ENCODE results near the gene BHLHE41. TPM values are rescaled to one million over a fixed set of nuclear protein-coding genes. Genes with fewer than 3 reads are reported as not detected.

The BHLHE41 gene
- total and polyA plus RNA-seq, 4 donors: 0.17 to 0.29 (median 0.23) TPM; not detected in 1

- Histone ChIP-seq H3K4me1 (ENCODE audit: control insufficient read depth in 4 of 4, insufficient read depth in 4 of 4, low read length in 3 of 4) (peaks cover 6 to 17% (median 11%) of the 10 kb centered on the region in 4 donors), H3K27me3 (ENCODE audit: control insufficient read depth in 4 of 4, insufficient read depth in 4 of 4, low read length in 3 of 4) (no peaks in the 10 kb centered on the region), H3K9ac (ENCODE audit: low read depth in 1 of 2, low read length in 2 of 2) (no peak overlapping the region), H3K27ac (ENCODE audit: low read depth in 1 of 2, low read length in 2 of 2) (no peak overlapping the region), H3K9me3 (ENCODE audit: control insufficient read depth in 4 of 4, low read length in 3 of 4) (no peaks in the 10 kb centered on the region), H3K4me3 (ENCODE audit: low read depth in 1 of 3, low read length in 3 of 3) (no peak overlapping the region), H3K36me3 (ENCODE audit: control insufficient read depth in 4 of 4, insufficient read depth in 3 of 4, low read depth in 1 of 4, low read length in 3 of 4) (no peaks in the 10 kb centered on the region)
- no peak for TF ChIP-seq CTCF (IDR thresholded peaks at IDR 0.05; ENCODE audit: low read depth, low read length, missing input control)
- no peak for TF ChIP-seq GABPA (IDR thresholded peaks at IDR 0.05 in 1 of 2, conservative IDR thresholded peaks at IDR 0.05 in 1 of 2)
- no peak for TF ChIP-seq HNF4G (IDR thresholded peaks at IDR 0.05)
- TF ChIP-seq REST (IDR thresholded peaks at IDR 0.05): no peak
- no peak for TF ChIP-seq EGR1 (IDR thresholded peaks at IDR 0.05; ENCODE audit: low read depth in 2 of 2)
- no peak for TF ChIP-seq MAX (IDR thresholded peaks at IDR 0.05)
- TF ChIP-seq TAF1 (conservative IDR thresholded peaks at IDR 0.05): no peak
- TF ChIP-seq RAD21 (IDR thresholded peaks at IDR 0.05): no peak
- TF ChIP-seq HNF4A (conservative IDR thresholded peaks at IDR 0.05): no peak
- no peak for TF ChIP-seq YY1 (IDR thresholded peaks at IDR 0.05)
- 86% methylated on average over 6 of the region's 6 CpGs for WGBS
- DNase-seq (ENCODE audit: low spot score): no peak
Measured at GRCh38 chr12:26112232-26112631, 12.6 kb downstream of the BHLHE41 start.

GRCh38 chr12:26109343-26109881, 15.4 kb downstream of the BHLHE41 start:
- TF ChIP-seq TAF1 (conservative IDR thresholded peaks at IDR 0.05) (no peak), JUND (IDR thresholded peaks at IDR 0.05) (no peak), YY1 (IDR thresholded peaks at IDR 0.05) (no peak), ZBTB33 (IDR thresholded peaks at IDR 0.05) (no peak), FOXA2 (IDR thresholded peaks at IDR 0.05) (no peak), ATF3 (IDR thresholded peaks at IDR 0.05) (no peak)
- H3K9me3 ChIP-seq (ENCODE audit: control insufficient read depth in 4 of 4, low read length in 3 of 4): no peaks in the 10 kb centered on the region
- no peak overlapping the region for H3K27ac ChIP-seq (ENCODE audit: low read depth in 1 of 2, low read length in 2 of 2)
- no peaks in the 10 kb centered on the region for H3K36me3 ChIP-seq (ENCODE audit: control insufficient read depth in 4 of 4, insufficient read depth in 3 of 4, low read depth in 1 of 4, low read length in 3 of 4)
- H3K4me3 ChIP-seq (ENCODE audit: low read depth in 1 of 3, low read length in 3 of 3): no peak overlapping the region
- WGBS: 83% methylated on average over 10 of the region's 10 CpGs
- DNase-seq (ENCODE audit: low spot score): no peak
- no peaks in the 10 kb centered on the region for H3K27me3 ChIP-seq (ENCODE audit: control insufficient read depth in 4 of 4, insufficient read depth in 4 of 4, low read length in 3 of 4)
- H3K4me1 ChIP-seq (ENCODE audit: control insufficient read depth in 4 of 4, insufficient read depth in 4 of 4, low read length in 3 of 4): peaks cover 0 to 12% (median 9%) of the 10 kb centered on the region in 4 donors
- no peak overlapping the region for H3K9ac ChIP-seq (ENCODE audit: low read depth in 1 of 2, low read length in 2 of 2)

All from liver (tissue), 9 donors.